ENCODE data around the gene SCAPER. TPM values are rescaled to one million over a fixed set of nuclear protein-coding genes. Genes with fewer than 3 reads are reported as not detected.

SCAPER gene
- total and polyA plus RNA-seq, 8 donors: 4.9 to 136 (median 18.2) TPM

- peaks cover 7 to 21% (median 16%) of the 10 kb centered on the region in 4 donors for H3K36me3 ChIP-seq
- DNase-seq: peak in 1 of 2 donors; percentile 4
- H3K4me3 ChIP-seq: no peak overlapping the region
- TF ChIP-seq POLR2A (IDR thresholded peaks at IDR 0.05) (no peak), POLR2AphosphoS5 (IDR thresholded peaks at IDR 0.05) (no peak), EP300 (IDR thresholded peaks at IDR 0.05) (no peak)
- TF ChIP-seq, protein P1, sequence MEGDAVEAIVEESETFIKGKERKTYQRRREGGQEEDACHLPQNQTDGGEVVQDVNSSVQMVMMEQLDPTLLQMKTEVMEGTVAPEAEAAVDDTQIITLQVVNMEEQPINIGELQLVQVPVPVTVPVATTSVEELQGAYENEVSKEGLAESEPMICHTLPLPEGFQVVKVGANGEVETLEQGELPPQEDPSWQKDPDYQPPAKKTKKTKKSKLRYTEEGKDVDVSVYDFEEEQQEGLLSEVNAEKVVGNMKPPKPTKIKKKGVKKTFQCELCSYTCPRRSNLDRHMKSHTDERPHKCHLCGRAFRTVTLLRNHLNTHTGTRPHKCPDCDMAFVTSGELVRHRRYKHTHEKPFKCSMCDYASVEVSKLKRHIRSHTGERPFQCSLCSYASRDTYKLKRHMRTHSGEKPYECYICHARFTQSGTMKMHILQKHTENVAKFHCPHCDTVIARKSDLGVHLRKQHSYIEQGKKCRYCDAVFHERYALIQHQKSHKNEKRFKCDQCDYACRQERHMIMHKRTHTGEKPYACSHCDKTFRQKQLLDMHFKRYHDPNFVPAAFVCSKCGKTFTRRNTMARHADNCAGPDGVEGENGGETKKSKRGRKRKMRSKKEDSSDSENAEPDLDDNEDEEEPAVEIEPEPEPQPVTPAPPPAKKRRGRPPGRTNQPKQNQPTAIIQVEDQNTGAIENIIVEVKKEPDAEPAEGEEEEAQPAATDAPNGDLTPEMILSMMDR (IDR thresholded peaks at IDR 0.05): no peak
- H3K9me3 ChIP-seq: no peaks in the 10 kb centered on the region
- H3K27me3 ChIP-seq: no peaks in the 10 kb centered on the region
- no peak overlapping the region for H3K27ac ChIP-seq
- 85 to 97% (median 94%) methylated on average over 2 of the region's 2 CpGs for WGBS, 5 donors
- intact Hi-C loops (cut with DNase I; ENCODE audit: low total_unique reads): no loop called here
- peaks cover 0 to 21% (median 0%) of the 10 kb centered on the region in 4 donors for H3K4me1 ChIP-seq
Observed at GRCh38 chr15:76871930-76872329, 33.2 kb downstream of the SCAPER start.

DNA sequence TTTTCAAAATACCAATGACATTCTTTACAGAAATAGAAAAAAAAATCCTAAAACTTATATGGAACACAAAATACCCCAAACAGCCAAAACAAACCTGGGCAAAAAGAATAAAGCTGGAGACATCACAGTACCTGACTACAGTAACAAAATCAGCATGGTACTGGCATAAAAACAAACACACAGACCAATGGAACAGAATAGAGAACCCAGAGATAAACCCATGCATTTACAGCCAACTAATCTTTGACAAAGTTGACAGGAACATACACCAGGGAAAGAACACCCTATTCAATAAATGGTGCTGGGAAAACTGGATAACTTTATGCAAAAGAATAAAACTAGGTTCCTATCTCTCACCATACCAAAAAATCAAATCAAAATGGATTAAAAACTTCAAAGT lies 36.4 kb downstream of the SCAPER start:
- H3K9me3 ChIP-seq: no peaks in the 10 kb centered on the region
- intact Hi-C loops (cut with DNase I; ENCODE audit: low total_unique reads): no loop called here
- H3K27me3 ChIP-seq: no peaks in the 10 kb centered on the region
- no peak for DNase-seq
- no peak overlapping the region for H3K4me3 ChIP-seq
- peaks cover 0 to 37% (median 3%) of the 10 kb centered on the region in 4 donors for H3K4me1 ChIP-seq
- H3K36me3 ChIP-seq: peaks cover 0 to 1% (median under 1%) of the 10 kb centered on the region in 4 donors
- no peak overlapping the region for H3K27ac ChIP-seq
- no peak for TF ChIP-seq POLR2A (IDR thresholded peaks at IDR 0.05)
- TF ChIP-seq, protein P1 (IDR thresholded peaks at IDR 0.05): no peak
- TF ChIP-seq EP300 (IDR thresholded peaks at IDR 0.05): no peak
- TF ChIP-seq POLR2AphosphoS5 (IDR thresholded peaks at IDR 0.05): no peak

GRCh38 chr15:76866716-76867321 lies 38.3 kb downstream of the SCAPER start:
- no peaks in the 10 kb centered on the region for H3K9me3 ChIP-seq
- no peaks in the 10 kb centered on the region for H3K27me3 ChIP-seq
- no peaks in the 10 kb centered on the region for H3K36me3 ChIP-seq
- peak in 1 of 2 donors; percentile 63 for DNase-seq
- TF ChIP-seq, protein P1 (IDR thresholded peaks at IDR 0.05): peak in 4 of 7 experiments; percentile 7 to 20 (median 16)
- TF ChIP-seq POLR2AphosphoS5 (IDR thresholded peaks at IDR 0.05) (no peak), POLR2A (IDR thresholded peaks at IDR 0.05) (no peak)
- intact Hi-C loops (cut with DNase I; ENCODE audit: low total_unique reads): no loop called here
- H3K27ac ChIP-seq: no peak overlapping the region
- peaks cover 0 to 39% (median 3%) of the 10 kb centered on the region in 4 donors for H3K4me1 ChIP-seq
- no peak overlapping the region for H3K4me3 ChIP-seq

GRCh38 chr15:76866008-76866407 lies 39.1 kb downstream of the SCAPER start:
- no peak overlapping the region for H3K4me3 ChIP-seq
- H3K27ac ChIP-seq: no peak overlapping the region
- H3K36me3 ChIP-seq: no peaks in the 10 kb centered on the region
- H3K9me3 ChIP-seq: no peaks in the 10 kb centered on the region
- no peak for DNase-seq
- 90 to 98% (median 92%) methylated on average over 2 of the region's 2 CpGs for WGBS, 5 donors
- peaks cover 0 to 44% (median 3%) of the 10 kb centered on the region in 4 donors for H3K4me1 ChIP-seq
- no peaks in the 10 kb centered on the region for H3K27me3 ChIP-seq
- TF ChIP-seq POLR2AphosphoS5 (IDR thresholded peaks at IDR 0.05): no peak
- TF ChIP-seq, protein P1 (IDR thresholded peaks at IDR 0.05): no peak
- no peak for TF ChIP-seq EP300 (IDR thresholded peaks at IDR 0.05)
- TF ChIP-seq POLR2A (IDR thresholded peaks at IDR 0.05): no peak
- intact Hi-C loops (cut with DNase I; ENCODE audit: low total_unique reads): no loop called here
